Muscle of leg (tissue), 11 donors: Measurements from ENCODE around the gene PDILT. TPM values are rescaled to one million over a fixed set of nuclear protein-coding genes. Genes with fewer than 3 reads are reported as not detected.
"Not testable (repeated sequence)": the region's sequence is repeated elsewhere in the genome, so short reads cannot be mapped to it uniquely, and the experiment has no call there.

ENCODE experiments used
- DNase-seq: peaks from one replicate; pipeline ENCODE4 v3.0.0; 2013
- H3K27ac ChIP-seq: one replicate; pipeline ENCODE4 v1.5.1; 2013; ENCODE audit warnings: mild to moderate bottlenecking, low read length, control low read depth
- H3K27me3 ChIP-seq: one replicate; pipeline ENCODE4 v1.6.1; 2013; ENCODE audit warnings: low read length; ENCODE audit not compliant: control insufficient read depth, insufficient read depth
- H3K36me3 ChIP-seq: one replicate; pipeline ENCODE4 v1.6.1; 2013; ENCODE audit warnings: low read length; ENCODE audit not compliant: control insufficient read depth, insufficient read depth
- H3K4me1 ChIP-seq: one replicate; pipeline ENCODE4 v1.6.1; 2013; ENCODE audit warnings: low read length; ENCODE audit not compliant: control insufficient read depth, insufficient read depth
- H3K4me3 ChIP-seq: one replicate; pipeline ENCODE4 v1.5.1; 2013; ENCODE audit warnings: low read length, control low read depth
- H3K9me3 ChIP-seq: replicated peaks from 2 replicates; pipeline ENCODE4 v1.6.1; 2013; ENCODE audit warnings: low read depth, low read length; ENCODE audit not compliant: control insufficient read depth
- WGBS: methylation state at CpG from one replicate; pipeline ENCODE4 v1.1.5; 2013; ENCODE audit warnings: missing lambda C conversion rate; ENCODE audit not compliant: insufficient coverage; 5-methylcytosine and 5-hydroxymethylcytosine counted together
- polyA plus RNA-seq, 8 donors: library from polyadenylated mRNA; unstranded; fragments of 120-200 nt; gene quantifications; one replicate each; pipeline versions ENCODE4 v1.2.1 to v1.2.3, GENCODE V29; 2013; ENCODE audit warnings: inconsistent platforms in 1 of 8, low replicate concordance in 1 of 8; ENCODE audit not compliant: insufficient read length in 8 of 8, insufficient read depth in 1 of 8
- total RNA-seq: library from RNA; stranded (reverse); fragments of 120-200 nt; gene quantifications from one replicate; pipeline ENCODE4 v1.2.4, GENCODE V29; 2013

The PDILT gene
- total and polyA plus RNA-seq, 9 donors = not detected

DNA sequence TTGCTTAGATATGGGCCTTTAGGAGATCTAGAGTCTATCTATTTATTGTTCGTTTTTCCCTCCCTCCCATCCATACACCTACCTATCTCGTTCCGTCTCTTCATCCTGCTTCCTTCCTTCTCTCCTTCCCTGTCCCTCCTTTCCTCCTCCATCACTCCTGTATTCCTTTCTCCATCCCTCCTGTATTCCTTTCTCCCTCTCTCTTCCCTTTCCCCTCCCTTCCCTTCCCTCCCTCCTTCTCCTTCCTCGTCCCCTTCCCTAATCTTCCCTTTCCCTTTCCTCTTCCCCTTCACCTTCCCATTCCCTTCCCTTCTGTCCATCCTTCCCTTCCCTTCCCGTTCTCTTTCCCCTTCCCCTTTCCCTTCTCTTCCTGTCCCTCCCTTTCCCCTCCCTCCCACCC, 87.8 kb downstream of the PDILT start:
- Histone ChIP-seq H3K9me3 (no peaks in the 10 kb centered on the region), H3K27ac (no peak overlapping the region), H3K36me3 (no peaks in the 10 kb centered on the region), H3K4me3 (no peak overlapping the region), H3K4me1 (no peaks in the 10 kb centered on the region), H3K27me3 (no peaks in the 10 kb centered on the region)
- no peak for DNase-seq
- WGBS = 69% methylated on average over 4 of the region's 5 CpGs

DNA sequence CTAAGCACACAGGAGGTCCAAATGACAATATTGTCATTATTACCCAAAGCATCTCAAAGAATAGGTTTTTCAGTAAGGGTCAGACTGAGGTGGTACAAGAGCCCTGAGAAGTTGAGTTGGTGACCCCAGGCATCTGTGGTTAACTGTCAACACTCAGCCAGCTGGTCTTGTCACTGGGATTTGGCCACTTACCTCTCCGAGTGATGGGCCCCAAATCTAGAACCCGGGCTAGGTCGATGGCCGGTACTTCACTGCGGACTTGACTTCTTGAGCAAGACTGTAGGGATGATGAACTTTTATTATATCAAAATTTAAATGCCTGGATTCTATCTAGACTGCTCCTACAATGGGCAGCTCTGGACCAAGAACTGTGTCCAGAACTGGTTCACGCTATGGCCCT, 88.8 kb downstream of the PDILT start:
- no CpG with 5 or more reads among the region's 6 CpGs for WGBS
- Histone ChIP-seq H3K4me1 (no peaks in the 10 kb centered on the region), H3K4me3 (no peak overlapping the region), H3K36me3 (no peaks in the 10 kb centered on the region), H3K9me3 (no peaks in the 10 kb centered on the region), H3K27ac (no peak overlapping the region), H3K27me3 (no peaks in the 10 kb centered on the region)
- DNase-seq = no peak

DNA sequence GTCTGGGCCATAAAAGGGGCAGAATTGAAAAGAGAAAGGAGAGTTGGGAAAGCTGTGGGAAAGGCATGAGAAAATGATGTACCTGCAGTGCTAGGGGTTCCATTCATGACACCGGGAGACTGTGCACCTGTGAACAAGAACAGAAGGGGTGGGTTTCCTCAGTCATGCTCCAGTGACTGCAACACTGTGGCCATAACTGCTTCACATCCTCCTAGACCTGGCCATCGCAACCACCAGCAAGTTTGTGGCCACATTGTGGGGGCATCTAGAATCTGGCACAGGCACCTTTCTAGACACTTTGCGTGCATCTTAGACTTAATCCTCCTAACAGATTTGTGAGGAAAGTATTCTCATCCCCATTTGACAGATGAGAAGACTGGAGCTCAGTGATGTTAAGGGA, 90.0 kb downstream of the PDILT start:
- H3K4me1 ChIP-seq = no peaks in the 10 kb centered on the region
- no peak for DNase-seq
- H3K9me3 ChIP-seq = no peaks in the 10 kb centered on the region
- no peak overlapping the region for H3K4me3 ChIP-seq
- H3K27me3 ChIP-seq = no peaks in the 10 kb centered on the region
- WGBS = 100% methylated on average over 1 of the region's 3 CpGs
- no peak overlapping the region for H3K27ac ChIP-seq
- H3K36me3 ChIP-seq = no peaks in the 10 kb centered on the region

DNA sequence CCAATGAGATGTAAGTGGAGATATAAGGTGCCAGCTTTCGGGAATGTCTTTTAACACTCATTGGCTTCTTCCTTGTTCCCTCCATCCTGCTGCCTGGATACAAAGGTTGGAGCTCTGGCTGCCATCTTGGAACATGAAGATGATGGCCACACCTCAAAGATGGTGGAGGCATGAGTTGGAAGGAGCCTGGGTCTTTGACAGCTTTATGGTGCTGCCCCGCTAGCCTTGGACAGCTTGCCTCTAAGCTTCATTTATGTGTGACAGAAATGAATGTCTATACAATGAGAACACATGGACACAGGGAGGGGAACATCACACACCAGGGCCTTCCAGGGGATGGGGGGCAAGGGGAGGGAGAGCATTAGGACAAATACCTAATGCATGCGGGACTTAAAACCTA, 90.8 kb downstream of the PDILT start:
- Histone ChIP-seq H3K27me3 (no peaks in the 10 kb centered on the region), H3K4me1 (no peaks in the 10 kb centered on the region), H3K36me3 (no peaks in the 10 kb centered on the region), H3K4me3 (no peak overlapping the region), H3K9me3 (no peaks in the 10 kb centered on the region), H3K27ac (no peak overlapping the region)
- DNase-seq = no peak
- 100% methylated on average over 1 of the region's 3 CpGs for WGBS

DNA sequence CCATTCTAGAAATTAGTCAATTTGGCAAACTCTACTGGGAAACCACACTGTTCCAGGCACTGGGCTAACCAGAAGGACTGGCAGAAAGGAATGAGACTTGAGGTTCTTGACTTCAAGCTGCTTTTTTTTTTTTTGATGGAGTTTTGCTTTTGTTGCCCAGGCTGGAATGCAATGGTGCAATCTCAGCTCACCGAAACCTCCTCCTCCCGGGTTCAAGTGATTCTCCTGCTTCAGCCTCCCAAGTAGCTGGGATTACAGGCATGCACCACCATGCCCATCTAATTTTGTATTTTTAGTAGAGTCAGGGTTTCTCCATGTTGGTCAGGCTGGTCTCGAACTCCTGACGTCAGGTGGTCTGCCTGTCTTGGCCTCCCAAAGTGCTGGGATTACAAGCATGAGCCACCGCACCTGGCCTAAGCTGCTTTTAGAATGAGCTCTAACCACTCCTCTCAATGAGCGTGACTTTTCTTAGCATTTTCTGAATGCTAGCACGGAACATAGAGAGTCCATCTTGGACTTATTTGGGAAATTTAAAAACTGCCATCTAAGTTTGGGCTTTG, 91.9 kb downstream of the PDILT start:
- not testable (repeated sequence) for H3K27ac ChIP-seq, H3K4me3 ChIP-seq, H3K4me1 ChIP-seq, H3K36me3 ChIP-seq, DNase-seq, H3K27me3 ChIP-seq, H3K9me3 ChIP-seq
- WGBS = 89% methylated on average over 2 of the region's 7 CpGs

GRCh38 chr16:20311548-20311947, 93.0 kb downstream of the PDILT start:
- Histone ChIP-seq H3K9me3 (no peaks in the 10 kb centered on the region), H3K27me3 (no peaks in the 10 kb centered on the region), H3K4me3 (no peak overlapping the region), H3K4me1 (no peaks in the 10 kb centered on the region), H3K36me3 (no peaks in the 10 kb centered on the region), H3K27ac (no peak overlapping the region)
- DNase-seq = no peak
- no CpG with 5 or more reads among the region's 2 CpGs for WGBS

DNA sequence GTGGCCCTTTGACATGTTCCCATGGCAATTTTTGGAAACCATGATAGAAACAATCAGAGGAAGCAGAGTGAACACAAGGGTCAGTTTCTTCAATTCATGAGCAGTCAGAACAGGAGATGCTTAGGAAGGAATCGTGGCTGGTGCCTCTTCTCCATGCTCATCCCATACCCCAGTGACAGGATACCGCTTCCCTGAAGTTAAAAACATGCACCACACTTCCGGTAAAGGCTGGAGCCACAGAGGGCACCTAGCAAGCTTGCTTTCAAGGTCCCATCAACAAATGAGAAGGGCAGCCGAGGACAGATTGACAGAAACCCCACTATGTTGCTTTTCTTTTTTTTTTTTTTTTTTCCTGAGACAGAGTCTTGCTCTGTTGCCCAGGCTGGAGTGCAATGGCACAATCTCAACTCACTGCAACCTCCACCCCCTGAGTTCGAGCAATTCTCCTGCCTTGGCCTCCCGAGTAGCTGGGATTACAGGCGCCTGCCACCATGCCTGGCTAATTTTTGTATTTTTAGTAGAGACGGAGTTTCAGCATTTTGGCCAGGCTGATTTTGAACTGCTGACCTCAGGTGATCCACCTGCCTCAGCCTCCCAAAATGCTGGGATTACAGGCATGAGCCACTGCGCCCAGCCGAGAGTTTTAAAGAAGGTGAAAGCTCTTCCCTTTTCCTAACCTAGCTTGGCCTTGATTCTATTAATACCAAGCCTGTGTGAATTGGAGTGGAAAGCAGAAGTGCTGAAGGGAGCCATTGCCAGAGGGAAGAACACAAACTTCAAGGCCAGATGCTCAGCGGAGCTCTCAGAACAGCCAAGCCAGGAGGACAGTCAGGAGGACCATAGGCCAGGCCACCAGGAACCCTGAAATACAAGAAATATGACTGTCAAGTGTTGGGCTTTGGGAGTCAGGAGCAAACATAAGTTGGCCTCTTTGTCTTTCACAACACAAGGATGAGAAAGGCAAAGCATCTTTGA, 93.8 kb downstream of the PDILT start:
- H3K9me3 ChIP-seq = no peaks in the 10 kb centered on the region
- H3K27ac ChIP-seq = no peak overlapping the region
- H3K36me3 ChIP-seq = no peaks in the 10 kb centered on the region
- H3K4me1 ChIP-seq = no peaks in the 10 kb centered on the region
- no peak for DNase-seq
- WGBS = 78% methylated on average over 3 of the region's 11 CpGs
- no peaks in the 10 kb centered on the region for H3K27me3 ChIP-seq
- H3K4me3 ChIP-seq = no peak overlapping the region

- no peak overlapping the region for H3K4me3 ChIP-seq
- no peaks in the 10 kb centered on the region for H3K36me3 ChIP-seq
- DNase-seq = no peak
- WGBS = 91% methylated on average over 4 of the region's 6 CpGs
- H3K9me3 ChIP-seq = no peaks in the 10 kb centered on the region
- no peaks in the 10 kb centered on the region for H3K4me1 ChIP-seq
- H3K27ac ChIP-seq = no peak overlapping the region
- no peaks in the 10 kb centered on the region for H3K27me3 ChIP-seq
These were observed 94.8 kb downstream of the PDILT start for GRCh38 chr16:20309786-20310185.

Other genes with a start within 250 kb of the PDILT start
- gene GP2, start 77.2 kb downstream of the PDILT start, total RNA-seq = not detected
- gene GP2, start 77.2 kb downstream of the PDILT start, polyA plus RNA-seq = under 1 TPM in 4 of 8 donors, not detected in 4; 0.05 to 0.19 (median 0.08) TPM
- gene UMOD, start 52.0 kb downstream of the PDILT start, total RNA-seq = not detected
- gene UMOD, start 52.0 kb downstream of the PDILT start, polyA plus RNA-seq = not detected
- 0.18 TPM for gene ACSM5, start 4.8 kb upstream of the PDILT start, total RNA-seq
- 1 to 10 TPM in 1 of 8 donors, under 1 TPM in 6, not detected in 1; 0.18 to 2.0 (median 0.45) TPM for gene ACSM5, start 4.8 kb upstream of the PDILT start, polyA plus RNA-seq
- 0.09 TPM for gene ACSM2A, start 46.8 kb upstream of the PDILT start, total RNA-seq
- under 1 TPM; 0.21 to 0.61 (median 0.25) TPM for gene ACSM2A, start 46.8 kb upstream of the PDILT start, polyA plus RNA-seq
- 0.18 TPM for gene ACSM2B, start 171.6 kb upstream of the PDILT start, total RNA-seq
- 1 to 10 TPM in 1 of 8 donors, under 1 TPM in 7; 0.11 to 1.1 (median 0.55) TPM for gene ACSM2B, start 171.6 kb upstream of the PDILT start, polyA plus RNA-seq